ENCODE measurements around the gene HIBADH. TPM values are rescaled to one million over a fixed set of nuclear protein-coding genes. Genes with fewer than 3 reads are reported as not detected.
A peak's percentile ranks its signal among the peaks of the same experiment; 100 is the strongest.

Gene HIBADH
- total and polyA plus RNA-seq, 9 of the 15 experiments (the other 6 are each of a cell fraction or from before 2014, with no cell fraction given): 10.7 to 67.8 (median 36.9) TPM

- TF ChIP-seq ZNF644 (tag; IDR thresholded peaks at IDR 0.05; ENCODE audit: low read depth) (no peak), CREB3 (tag; conservative IDR thresholded peaks at IDR 0.05; ENCODE audit: low read depth) (no peak), PKNOX1 (IDR thresholded peaks at IDR 0.05) (peak; percentile 49), PHF8 (IDR thresholded peaks at IDR 0.05; ENCODE audit: borderline replicate concordance, low read length) (no peak), CHD4 (IDR thresholded peaks at IDR 0.05; ENCODE audit: insufficient read depth, insufficient replicate concordance, low read depth, low read length, poor library complexity, severe bottlenecking) (no peak), THAP12 (CRISPR knock-in tag; IDR thresholded peaks at IDR 0.05) (no peak), CBX8 (IDR thresholded peaks at IDR 0.05; ENCODE audit: borderline replicate concordance, extremely low read depth, low read depth, low read length, poor library complexity, severe bottlenecking) (no peak), PRDM10 (IDR thresholded peaks at IDR 0.05; ENCODE audit: partially characterized antibody) (no peak), ERF (CRISPR knock-in tag; IDR thresholded peaks at IDR 0.05) (no peak), MECOM (CRISPR knock-in tag; IDR thresholded peaks at IDR 0.05) (peak; percentile 74), GATAD2B (IDR thresholded peaks at IDR 0.05; ENCODE audit: borderline replicate concordance) (no peak), THRA (IDR thresholded peaks at IDR 0.05) (no peak), GATA2 (CRISPR knock-in tag; IDR thresholded peaks at IDR 0.05) (no peak), TRIM24 (IDR thresholded peaks at IDR 0.05) (no peak)
Observed at GRCh38 chr7:27693794-27694193, 31.1 kb upstream of the HIBADH start (continued).
